Caco-2 (cell line): ENCODE measurements around the gene PFKP. TPM values are rescaled to one million over a fixed set of nuclear protein-coding genes. Genes with fewer than 3 reads are reported as not detected.

ENCODE experiments used
- BruUV-seq: library from RNA; stranded (reverse); fragments of 400-500 nt; replicated peaks from 2 replicates; lab custom pipeline; 2021; lab: Mats Ljungman, UMichigan
- CTCF ChIA-PET: fragments of 300-600 bp; sonication (Branson Sonifier 250); formaldehyde crosslinking; loops from one replicate; lab custom pipeline; 2022; ENCODE audit warnings: antibody characterized with exemption; lab: Charles Lee
- POLR2A ChIA-PET: fragments of 300-600 bp; sonication (Branson Sonifier 250); formaldehyde crosslinking; loops from one replicate; lab custom pipeline; 2022; ENCODE audit warnings: antibody characterized with exemption; lab: Charles Lee
- DNase-seq, 2 experiments: peaks; one replicate each; pipeline versions ENCODE4 v3.0.0 to v3.0.0-alpha.2; 2020 to 2022
- H3K27me3 ChIP-seq: replicated peaks from 2 replicates; pipeline ENCODE4 v1.6.0; 2011; ENCODE audit warnings: low read length; ENCODE audit not compliant: control insufficient read depth, insufficient read depth
- H3K36me3 ChIP-seq: 2 replicates; pipeline ENCODE4 v1.5.1; 2011; ENCODE audit warnings: low read length; ENCODE audit not compliant: control insufficient read depth, insufficient read depth
- H3K4me1 ChIP-seq: fragments of 250-450 bp; sonication (Bioruptor Pico); 2 replicates; pipeline ENCODE4 v1.5.1; 2020; ENCODE audit warnings: mild to moderate bottlenecking
- H3K4me3 ChIP-seq: 2 replicates; pipeline ENCODE4 v1.5.1; 2011; ENCODE audit warnings: low read depth, mild to moderate bottlenecking, control low read depth, low read length
- H3K9me3 ChIP-seq: fragments of 250-450 bp; sonication (Bioruptor Pico); 2 replicates; pipeline ENCODE4 v1.5.1; 2020; ENCODE audit warnings: mild to moderate bottlenecking, moderate library complexity
- H3K27ac Mint-ChIP-seq: one replicate; pipeline ENCODE4 v1.8.0; 2022; ENCODE audit warnings: mixed read lengths; ENCODE audit not compliant: unreplicated experiment
- H3K27me3 Mint-ChIP-seq: one replicate; pipeline ENCODE4 v1.8.0; 2022; ENCODE audit warnings: mixed read lengths; ENCODE audit not compliant: insufficient read depth, unreplicated experiment
- H3K36me3 Mint-ChIP-seq: one replicate; pipeline ENCODE4 v1.8.0; 2022; ENCODE audit warnings: mild to moderate bottlenecking, mixed read lengths; ENCODE audit not compliant: insufficient read depth, unreplicated experiment
- H3K4me1 Mint-ChIP-seq: one replicate; pipeline ENCODE4 v1.8.0; 2022; ENCODE audit warnings: low read depth, mixed read lengths; ENCODE audit not compliant: unreplicated experiment
- H3K4me3 Mint-ChIP-seq: one replicate; pipeline ENCODE4 v1.8.0; 2022; ENCODE audit warnings: mild to moderate bottlenecking, moderate library complexity, mixed read lengths; ENCODE audit not compliant: unreplicated experiment
- H3K9me3 Mint-ChIP-seq: one replicate; pipeline ENCODE4 v1.8.0; 2022; ENCODE audit warnings: mixed read lengths; ENCODE audit not compliant: unreplicated experiment
- CTCF ChIP-seq, 2 experiments: fragments of 200-600 bp in 1 of 2; IDR thresholded peaks; 1 replicate in 1 of 2; 2 replicates in 1 of 2; pipeline versions ENCODE4 v1.5.1 to v1.8.0; 2011 to 2022; ENCODE audit warnings: antibody characterized with exemption in 1 of 2, control low read depth in 1 of 2, inconsistent platforms in 1 of 2, low read depth in 1 of 2, low read length in 1 of 2, mild to moderate bottlenecking in 1 of 2, moderate library complexity in 1 of 2; ENCODE audit not compliant: insufficient read depth in 1 of 2, severe bottlenecking in 1 of 2, unreplicated experiment in 1 of 2
- intact Hi-C: fragments of 100-400 bp; cut with micrococcal nuclease; formaldehyde crosslinking; loops from one replicate; pipeline ENCODE4 v1.10.0; 2022; ENCODE audit not compliant: unreplicated experiment
- total RNA-seq: library from RNA; stranded (reverse); gene quantifications from 2 replicates; pipeline ENCODE4 v1.2.3, GENCODE V29; 2022

Gene PFKP
- total RNA-seq, 1 experiment from 2014 or later, result 218 TPM

GRCh38 chr10:3069876-3070275 is 2.5 kb downstream of the PFKP start:
- no peak for DNase-seq
- Mint-ChIP-seq H3K27ac (no peak overlapping the region), H3K9me3 (no peaks in the 10 kb centered on the region), H3K36me3 (peaks cover 71% of the 10 kb centered on the region), H3K4me1 (peaks cover 49% of the 10 kb centered on the region), H3K27me3 (no peaks in the 10 kb centered on the region), H3K4me3 (peak overlapping the region; percentile 95)
- no peaks in the 10 kb centered on the region for H3K36me3 ChIP-seq
- H3K4me3 ChIP-seq, result no peak overlapping the region
- CTCF ChIA-PET, result interaction anchor here (0.9 kb wide), 1 partner anchor 142 kb away, joined by 3 read pairs; no protein-coding TSS in a partner anchor
- no peaks in the 10 kb centered on the region for H3K9me3 ChIP-seq
- TF ChIP-seq CTCF (IDR thresholded peaks at IDR 0.05; ENCODE audit: insufficient read depth in 1 of 2, low read depth in 1 of 2, low read length in 1 of 2, severe bottlenecking in 1 of 2, unreplicated experiment in 1 of 2), result no peak
- peaks cover 44% of the 10 kb centered on the region for H3K4me1 ChIP-seq
- intact Hi-C loops, result loop anchor here (2.0 kb wide), 1 partner anchor 103 kb away; the partner anchor contains the start of gene PITRM1
- POLR2A ChIA-PET, result no interaction called here
- no peaks in the 10 kb centered on the region for H3K27me3 ChIP-seq
- TSS peak; percentile 14 for BruUV-seq

- Histone ChIP-seq H3K4me1 (peaks cover 36% of the 10 kb centered on the region), H3K9me3 (no peaks in the 10 kb centered on the region), H3K27me3 (no peaks in the 10 kb centered on the region), H3K4me3 (no peak overlapping the region), H3K36me3 (no peaks in the 10 kb centered on the region)
- intact Hi-C loops, result no loop called here
- H3K27me3 Mint-ChIP-seq, result no peaks in the 10 kb centered on the region
- peak overlapping the region; percentile 13 for H3K4me3 Mint-ChIP-seq
- no peaks in the 10 kb centered on the region for H3K9me3 Mint-ChIP-seq
- TF ChIP-seq CTCF (IDR thresholded peaks at IDR 0.05; ENCODE audit: insufficient read depth in 1 of 2, low read depth in 1 of 2, low read length in 1 of 2, severe bottlenecking in 1 of 2, unreplicated experiment in 1 of 2), result no peak
- POLR2A ChIA-PET, result interaction anchor here (1.7 kb wide), 1 partner anchor 23 kb away, joined by 5 read pairs; no protein-coding TSS in a partner anchor
- peak overlapping the region; percentile 29 for H3K27ac Mint-ChIP-seq
- DNase-seq, result no peak
- CTCF ChIA-PET, result interaction anchor here (0.6 to 1.1 kb wide), 2 partner anchors 59 to 143 kb away, joined by 3 to 4 read pairs; no protein-coding TSS in a partner anchor
- no TSS peak for BruUV-seq
- peaks cover 86% of the 10 kb centered on the region for H3K36me3 Mint-ChIP-seq
- peaks cover 61% of the 10 kb centered on the region for H3K4me1 Mint-ChIP-seq
Measured at GRCh38 chr10:3071405-3072198, 4.3 kb downstream of the PFKP start.

- intact Hi-C loops, result no loop called here
- Mint-ChIP-seq H3K4me3 (no peak overlapping the region), H3K36me3 (peaks cover 89% of the 10 kb centered on the region), H3K4me1 (peaks cover 65% of the 10 kb centered on the region), H3K27me3 (no peaks in the 10 kb centered on the region), H3K9me3 (no peaks in the 10 kb centered on the region), H3K27ac (peak overlapping the region; percentile 64)
- ChIA-PET POLR2A (no interaction called here), CTCF (interaction anchor here (1.1 kb wide), 1 partner anchor 145 kb away, joined by 3 read pairs; no protein-coding TSS in a partner anchor)
- H3K9me3 ChIP-seq, result no peaks in the 10 kb centered on the region
- no peaks in the 10 kb centered on the region for H3K27me3 ChIP-seq
- DNase-seq, result no peak
- peaks cover 40% of the 10 kb centered on the region for H3K4me1 ChIP-seq
- no TSS peak for BruUV-seq
- no peak for TF ChIP-seq CTCF (IDR thresholded peaks at IDR 0.05; ENCODE audit: insufficient read depth in 1 of 2, low read depth in 1 of 2, low read length in 1 of 2, severe bottlenecking in 1 of 2, unreplicated experiment in 1 of 2)
- no peak overlapping the region for H3K4me3 ChIP-seq
- H3K36me3 ChIP-seq, result peaks cover 1% of the 10 kb centered on the region; the same call in 1 of the 2 replicates
Measured at GRCh38 chr10:3072641-3073360, 5.5 kb downstream of the PFKP start.
